MM.1S (cell line): Measurements from ENCODE around the gene PHF8.

Experiments used
- DNase-seq: peaks from one replicate; pipeline ENCODE4 v3.0.0-alpha.2; 2015
- H2AFZ ChIP-seq: fragments of 300-600 bp; sonication (generic); 2 replicates; pipeline ENCODE4 v1.6.0; 2016; ENCODE audit warnings: antibody characterized with exemption, low read length
- H3F3A ChIP-seq: fragments of 300-600 bp; sonication (generic); 2 replicates; pipeline ENCODE4 v1.6.1; 2016; ENCODE audit warnings: mild to moderate bottlenecking, antibody characterized with exemption, low read length, moderate library complexity, mixed read lengths; ENCODE audit not compliant: insufficient read depth
- H3K27ac ChIP-seq: fragments of 300-600 bp; sonication (generic); 2 replicates; pipeline ENCODE4 v1.5.1; 2016; ENCODE audit warnings: mild to moderate bottlenecking, low read length
- H3K27me3 ChIP-seq: fragments of 300-600 bp; sonication (generic); replicated peaks from 2 replicates; pipeline ENCODE4 v1.6.0; 2016; ENCODE audit warnings: low read length; ENCODE audit not compliant: insufficient read depth
- H3K36me3 ChIP-seq: fragments of 300-600 bp; sonication (generic); replicated peaks from 2 replicates; pipeline ENCODE4 v1.6.1; 2016; ENCODE audit warnings: mild to moderate bottlenecking, low read length, mixed read lengths; ENCODE audit not compliant: insufficient read depth
- H3K4me1 ChIP-seq: fragments of 300-600 bp; sonication (generic); 2 replicates; pipeline ENCODE4 v1.6.1; 2016; ENCODE audit warnings: low read length, mixed read lengths
- H3K4me2 ChIP-seq: fragments of 300-600 bp; sonication (generic); 2 replicates; pipeline ENCODE4 v1.6.0; 2016; ENCODE audit warnings: low read depth, low read length
- H3K4me3 ChIP-seq: fragments of 300-600 bp; sonication (generic); 2 replicates; pipeline ENCODE4 v1.5.1; 2016; ENCODE audit warnings: low read length, mixed read lengths
- H3K79me2 ChIP-seq: fragments of 300-600 bp; sonication (generic); 2 replicates; pipeline ENCODE4 v1.6.1; 2016; ENCODE audit warnings: mixed run types, low read length, mixed read lengths
- H3K9ac ChIP-seq: fragments of 300-600 bp; sonication (generic); 2 replicates; pipeline ENCODE4 v1.6.1; 2016; ENCODE audit warnings: low read length, mixed read lengths
- H3K9me2 ChIP-seq: fragments of 300-600 bp; sonication (generic); replicated peaks from 2 replicates; pipeline ENCODE4 v1.6.1; 2016; ENCODE audit warnings: mild to moderate bottlenecking, low read length, mixed read lengths; ENCODE audit not compliant: insufficient read depth
- H3K9me3 ChIP-seq: fragments of 300-600 bp; sonication (generic); replicated peaks from 2 replicates; pipeline ENCODE4 v1.6.1; 2016; ENCODE audit warnings: mild to moderate bottlenecking, low read length, mixed read lengths; ENCODE audit not compliant: insufficient read depth
- H4K20me1 ChIP-seq: fragments of 300-600 bp; sonication (generic); 2 replicates; pipeline ENCODE4 v1.6.1; 2016; ENCODE audit warnings: mild to moderate bottlenecking, low read length, moderate library complexity, mixed read lengths; ENCODE audit not compliant: insufficient read depth
- EZH2 ChIP-seq: fragments of 300-600 bp; sonication (generic); optimal IDR thresholded peaks from 2 replicates; pipeline ENCODE3; 2017; ENCODE audit warnings: low read depth, mild to moderate bottlenecking, antibody characterized with exemption, low read length, mixed read lengths
- EZH2phosphoT487 ChIP-seq: fragments of 300-600 bp; sonication (generic); IDR thresholded peaks from 2 replicates; pipeline ENCODE4 v1.6.1; 2018; ENCODE audit warnings: antibody characterized with exemption, low read length
- TF ChIP-seq, protein P1 (sequence below): fragments of 300-600 bp; sonication (generic); IDR thresholded peaks from 2 replicates; pipeline ENCODE4 v1.5.1; 2016; ENCODE audit warnings: antibody characterized with exemption, low read length, mixed read lengths

The PHF8 gene

GRCh38 chrX:53974529-53974928, 69.7 kb downstream of the PHF8 start:
- no peaks in the 10 kb centered on the region for H3K36me3 ChIP-seq
- H3K9me2 ChIP-seq = no peaks in the 10 kb centered on the region
- DNase-seq = no peak
- H3F3A ChIP-seq = no peaks in the 10 kb centered on the region
- no peaks in the 10 kb centered on the region for H4K20me1 ChIP-seq
- no peak overlapping the region for H3K9ac ChIP-seq
- no peaks in the 10 kb centered on the region for H3K9me3 ChIP-seq
- TF ChIP-seq, protein P1, sequence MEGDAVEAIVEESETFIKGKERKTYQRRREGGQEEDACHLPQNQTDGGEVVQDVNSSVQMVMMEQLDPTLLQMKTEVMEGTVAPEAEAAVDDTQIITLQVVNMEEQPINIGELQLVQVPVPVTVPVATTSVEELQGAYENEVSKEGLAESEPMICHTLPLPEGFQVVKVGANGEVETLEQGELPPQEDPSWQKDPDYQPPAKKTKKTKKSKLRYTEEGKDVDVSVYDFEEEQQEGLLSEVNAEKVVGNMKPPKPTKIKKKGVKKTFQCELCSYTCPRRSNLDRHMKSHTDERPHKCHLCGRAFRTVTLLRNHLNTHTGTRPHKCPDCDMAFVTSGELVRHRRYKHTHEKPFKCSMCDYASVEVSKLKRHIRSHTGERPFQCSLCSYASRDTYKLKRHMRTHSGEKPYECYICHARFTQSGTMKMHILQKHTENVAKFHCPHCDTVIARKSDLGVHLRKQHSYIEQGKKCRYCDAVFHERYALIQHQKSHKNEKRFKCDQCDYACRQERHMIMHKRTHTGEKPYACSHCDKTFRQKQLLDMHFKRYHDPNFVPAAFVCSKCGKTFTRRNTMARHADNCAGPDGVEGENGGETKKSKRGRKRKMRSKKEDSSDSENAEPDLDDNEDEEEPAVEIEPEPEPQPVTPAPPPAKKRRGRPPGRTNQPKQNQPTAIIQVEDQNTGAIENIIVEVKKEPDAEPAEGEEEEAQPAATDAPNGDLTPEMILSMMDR = no peak
- TF ChIP-seq EZH2phosphoT487 (no peak), EZH2 (no peak)
- H2AFZ ChIP-seq = no peak overlapping the region
- H3K27ac ChIP-seq = no peak overlapping the region
- H3K4me1 ChIP-seq = no peaks in the 10 kb centered on the region
- no peaks in the 10 kb centered on the region for H3K27me3 ChIP-seq
- H3K4me2 ChIP-seq = no peak overlapping the region
- H3K79me2 ChIP-seq = no peaks in the 10 kb centered on the region
- no peak overlapping the region for H3K4me3 ChIP-seq

- DNase-seq = no peak
- H3K79me2 ChIP-seq = no peaks in the 10 kb centered on the region
- H3K27ac ChIP-seq = no peak overlapping the region
- H3K9me3 ChIP-seq = no peaks in the 10 kb centered on the region
- H2AFZ ChIP-seq = no peak overlapping the region
- no peaks in the 10 kb centered on the region for H3F3A ChIP-seq
- no peak overlapping the region for H3K4me2 ChIP-seq
- H3K4me3 ChIP-seq = no peak overlapping the region
- no peaks in the 10 kb centered on the region for H3K36me3 ChIP-seq
- no peaks in the 10 kb centered on the region for H4K20me1 ChIP-seq
- TF ChIP-seq EZH2 (no peak), EZH2phosphoT487 (no peak)
- TF ChIP-seq, protein P1 = no peak
- no peaks in the 10 kb centered on the region for H3K27me3 ChIP-seq
- no peaks in the 10 kb centered on the region for H3K9me2 ChIP-seq
- no peaks in the 10 kb centered on the region for H3K4me1 ChIP-seq
- no peak overlapping the region for H3K9ac ChIP-seq
Measured at GRCh38 chrX:53969540-53969939, 74.7 kb downstream of the PHF8 start.

DNA sequence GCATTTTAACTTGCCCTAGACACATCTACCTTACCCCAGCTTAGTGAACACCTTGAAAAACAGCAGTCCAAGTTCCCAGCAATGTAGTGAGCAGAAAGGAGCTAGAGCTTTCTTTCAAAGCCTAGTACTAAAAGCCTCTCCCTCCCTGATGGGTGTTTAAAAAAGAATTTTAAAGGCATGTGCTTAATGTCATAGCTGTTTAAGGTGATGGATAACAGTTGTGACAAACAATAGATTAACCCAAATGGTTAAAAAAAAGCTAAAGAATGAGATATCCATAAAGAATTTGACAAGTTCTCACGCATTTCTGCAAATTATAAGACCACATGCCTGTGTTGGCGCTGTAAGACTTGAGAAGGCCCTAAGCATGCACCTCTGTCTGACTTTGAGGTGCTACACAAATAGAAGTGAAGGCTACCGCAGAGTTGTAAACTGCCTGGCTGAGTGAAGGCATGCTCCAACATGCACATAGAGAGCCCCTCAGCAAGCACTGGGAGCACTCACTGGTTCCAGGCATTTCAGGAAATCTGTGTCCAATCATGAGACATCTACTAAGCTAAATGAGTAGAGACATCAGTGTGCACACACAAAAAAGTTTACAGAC, 94.0 kb downstream of the PHF8 start:
- no peaks in the 10 kb centered on the region for H3K27me3 ChIP-seq
- H3K9me2 ChIP-seq = no peaks in the 10 kb centered on the region
- no peaks in the 10 kb centered on the region for H3K4me1 ChIP-seq
- no peak overlapping the region for H2AFZ ChIP-seq
- DNase-seq = no peak
- no peaks in the 10 kb centered on the region for H3K36me3 ChIP-seq
- no peaks in the 10 kb centered on the region for H3K79me2 ChIP-seq
- no peaks in the 10 kb centered on the region for H3F3A ChIP-seq
- TF ChIP-seq EZH2phosphoT487 (no peak), EZH2 (no peak)
- TF ChIP-seq, protein P1 = no peak
- H3K9me3 ChIP-seq = no peaks in the 10 kb centered on the region
- H3K4me3 ChIP-seq = no peak overlapping the region
- no peak overlapping the region for H3K4me2 ChIP-seq
- H3K9ac ChIP-seq = no peak overlapping the region
- no peak overlapping the region for H3K27ac ChIP-seq
- H4K20me1 ChIP-seq = no peaks in the 10 kb centered on the region
